Measurements from ENCODE around the gene QSOX2.

The QSOX2 gene

DNA sequence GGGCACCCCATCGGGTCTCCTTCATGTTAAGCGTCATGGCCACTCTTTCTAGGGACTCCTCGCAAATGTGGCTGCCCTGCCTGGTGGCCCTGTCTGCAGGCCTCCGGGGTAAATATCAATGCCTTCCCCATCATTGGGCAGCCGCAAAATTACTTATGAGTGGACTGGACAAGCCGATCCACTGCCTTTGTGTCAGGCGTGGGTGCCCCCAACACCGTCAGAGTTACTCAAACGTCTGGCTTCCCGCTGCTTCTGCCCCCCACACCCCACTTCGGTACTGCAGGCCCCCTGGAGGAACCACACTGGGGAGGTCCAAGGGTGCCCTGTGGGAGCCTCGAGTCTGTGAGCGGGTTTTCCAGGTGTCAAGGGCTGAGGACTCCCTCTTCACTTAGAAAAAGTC is 44.4 kb downstream of the QSOX2 start:
- TF ChIP-seq, protein P1, sequence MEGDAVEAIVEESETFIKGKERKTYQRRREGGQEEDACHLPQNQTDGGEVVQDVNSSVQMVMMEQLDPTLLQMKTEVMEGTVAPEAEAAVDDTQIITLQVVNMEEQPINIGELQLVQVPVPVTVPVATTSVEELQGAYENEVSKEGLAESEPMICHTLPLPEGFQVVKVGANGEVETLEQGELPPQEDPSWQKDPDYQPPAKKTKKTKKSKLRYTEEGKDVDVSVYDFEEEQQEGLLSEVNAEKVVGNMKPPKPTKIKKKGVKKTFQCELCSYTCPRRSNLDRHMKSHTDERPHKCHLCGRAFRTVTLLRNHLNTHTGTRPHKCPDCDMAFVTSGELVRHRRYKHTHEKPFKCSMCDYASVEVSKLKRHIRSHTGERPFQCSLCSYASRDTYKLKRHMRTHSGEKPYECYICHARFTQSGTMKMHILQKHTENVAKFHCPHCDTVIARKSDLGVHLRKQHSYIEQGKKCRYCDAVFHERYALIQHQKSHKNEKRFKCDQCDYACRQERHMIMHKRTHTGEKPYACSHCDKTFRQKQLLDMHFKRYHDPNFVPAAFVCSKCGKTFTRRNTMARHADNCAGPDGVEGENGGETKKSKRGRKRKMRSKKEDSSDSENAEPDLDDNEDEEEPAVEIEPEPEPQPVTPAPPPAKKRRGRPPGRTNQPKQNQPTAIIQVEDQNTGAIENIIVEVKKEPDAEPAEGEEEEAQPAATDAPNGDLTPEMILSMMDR (conservative IDR thresholded peaks at IDR 0.05; ENCODE audit: low read depth, low read length), result no peak
- H3K4me3 ChIP-seq (ENCODE audit: low read length), result no peak overlapping the region
- DNase-seq (ENCODE audit: low read depth), result no peak

- no peak overlapping the region for H3K4me3 ChIP-seq (ENCODE audit: low read length)
- TF ChIP-seq, protein P1 (conservative IDR thresholded peaks at IDR 0.05; ENCODE audit: low read depth, low read length), result no peak
- no peak for DNase-seq (ENCODE audit: low read depth)
Measured at GRCh38 chr9:136200424-136200823, 45.2 kb downstream of the QSOX2 start.

GRCh38 chr9:136199391-136200288 is 46.0 kb downstream of the QSOX2 start:
- TF ChIP-seq, protein P1 (conservative IDR thresholded peaks at IDR 0.05; ENCODE audit: low read depth, low read length), result no peak
- DNase-seq (ENCODE audit: low read depth), result no peak

GRCh38 chr9:136198605-136199083 is 47.0 kb downstream of the QSOX2 start:
- H3K4me3 ChIP-seq (ENCODE audit: low read length), result no peak overlapping the region
- TF ChIP-seq, protein P1 (conservative IDR thresholded peaks at IDR 0.05; ENCODE audit: low read depth, low read length), result no peak
- no peak for DNase-seq (ENCODE audit: low read depth)

More at GRCh38 chr9:136199391-136200288, 46.0 kb downstream of the QSOX2 start:
- no peak overlapping the region for H3K4me3 ChIP-seq (ENCODE audit: low read length)

DNA sequence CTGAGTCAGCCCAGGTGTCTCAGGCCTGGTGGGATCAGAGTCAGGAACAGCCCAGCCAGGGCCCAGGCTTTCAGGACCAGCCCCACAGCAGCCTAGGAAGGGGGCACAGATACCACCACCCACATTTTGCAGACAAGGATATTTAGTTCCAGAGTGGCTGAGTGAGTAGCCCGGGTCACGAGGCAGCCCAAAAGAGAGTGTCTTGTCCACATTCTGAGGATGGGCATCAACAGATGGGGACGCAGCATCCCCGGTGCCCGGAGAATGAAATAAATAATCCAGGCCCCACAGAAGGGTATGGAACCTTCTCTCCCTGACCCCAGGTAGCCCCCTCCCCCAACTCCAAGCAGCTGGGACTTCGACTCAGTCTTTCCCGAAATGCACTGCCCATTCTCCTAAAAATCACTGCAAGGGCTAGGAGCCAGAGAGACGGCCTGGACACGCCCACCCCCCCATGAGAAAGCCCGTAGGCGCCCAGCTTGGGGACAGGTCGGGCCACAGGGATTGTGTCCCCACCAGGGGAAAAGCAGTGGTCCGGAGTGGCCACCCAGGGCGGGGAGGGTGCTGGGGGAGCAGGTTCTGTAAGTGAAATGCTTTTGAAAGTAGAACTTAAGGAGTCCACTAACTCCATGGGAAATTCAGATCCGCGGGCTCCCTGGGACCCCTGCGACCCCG is 47.5 kb downstream of the QSOX2 start:
- H3K4me3 ChIP-seq (ENCODE audit: low read length), result no peak overlapping the region
- TF ChIP-seq, protein P1 (conservative IDR thresholded peaks at IDR 0.05; ENCODE audit: low read depth, low read length), result no peak
- no peak for DNase-seq (ENCODE audit: low read depth)

- H3K4me3 ChIP-seq (ENCODE audit: low read length), result no peak overlapping the region
- TF ChIP-seq, protein P1 (conservative IDR thresholded peaks at IDR 0.05; ENCODE audit: low read depth, low read length), result no peak
- no peak for DNase-seq (ENCODE audit: low read depth)
Measured at GRCh38 chr9:136197084-136197875, 48.3 kb downstream of the QSOX2 start.
